Measurements from ENCODE around the gene EXD1.

GRCh38 chr15:41182266-41182665, 48.3 kb downstream of the EXD1 start:
- TF ChIP-seq CTCF (conservative IDR thresholded peaks at IDR 0.05; ENCODE audit: low read depth in 2 of 2) (no peak), JUNB (IDR thresholded peaks at IDR 0.05; ENCODE audit: unreplicated experiment) (no peak), EZH2 (IDR thresholded peaks at IDR 0.05; ENCODE audit: low read depth, unreplicated experiment) (no peak), POLR2AphosphoS5 (IDR thresholded peaks at IDR 0.05; ENCODE audit: low read depth) (no peak), EZH2phosphoT487 (IDR thresholded peaks at IDR 0.05; ENCODE audit: unreplicated experiment) (no peak), NANOG (IDR thresholded peaks at IDR 0.05; ENCODE audit: borderline replicate concordance) (no peak)

Measured in GM23338 (cell line).